Upper lobe of left lung (tissue), 6 donors: Measurements from ENCODE around the gene KRT14. TPM values are rescaled to one million over a fixed set of nuclear protein-coding genes. Genes with fewer than 3 reads are reported as not detected.
"Not testable (repeated sequence)": the region's sequence is repeated elsewhere in the genome, so short reads cannot be mapped to it uniquely, and the experiment has no call there.

ENCODE experiments used
- ATAC-seq, 2 donors: fragments of 200-7000 bp; cut with Tn5 transposase; one replicate each; pipeline ENCODE4 v1.9.1; 2022; ENCODE audit warnings: mild to moderate bottlenecking in 2 of 2, moderate library complexity in 2 of 2; ENCODE audit not compliant: low FRiP score in 2 of 2
- DNase-seq, 2 donors: peaks; one replicate each; pipeline ENCODE4 v3.0.0-alpha.2; 2019 to 2020
- H3K27ac ChIP-seq, 4 donors: fragments of 200-600 bp; sonication (generic); one replicate each; pipeline ENCODE4 v1.5.1; 2016 to 2019
- H3K27me3 ChIP-seq, 4 donors: fragments of 200-600 bp; sonication (generic); one replicate each; pipeline ENCODE4 v1.5.1; 2017 to 2019
- H3K36me3 ChIP-seq, 4 donors: fragments of 200-600 bp; sonication (generic); one replicate each; pipeline ENCODE4 v1.5.1; 2016 to 2019
- H3K4me1 ChIP-seq, 4 donors: fragments of 200-600 bp; sonication (generic); one replicate each; pipeline ENCODE4 v1.5.1; 2018 to 2019
- H3K4me3 ChIP-seq, 4 donors: fragments of 200-600 bp; sonication (generic); one replicate each; pipeline ENCODE4 v1.5.1; 2017 to 2019; ENCODE audit warnings: mild to moderate bottlenecking in 2 of 4, moderate library complexity in 1 of 4
- H3K9me3 ChIP-seq, 4 donors: fragments of 200-600 bp; sonication (generic); one replicate each; pipeline ENCODE4 v1.5.1; 2018 to 2019
- EP300 ChIP-seq, 4 donors: sonication (generic); formaldehyde crosslinking; IDR thresholded peaks; one replicate each; pipeline ENCODE4 v1.5.1; 2017; ENCODE audit warnings: antibody characterized with exemption in 4 of 4, control low read depth in 2 of 4
- POLR2A ChIP-seq, 4 donors: fragments of 450-650 bp; IDR thresholded peaks; one replicate each; pipeline ENCODE4 v1.5.1; 2016 to 2017; ENCODE audit warnings: antibody characterized with exemption in 4 of 4, mild to moderate bottlenecking in 2 of 4
- POLR2AphosphoS5 ChIP-seq, 2 donors: sonication (generic); formaldehyde crosslinking; IDR thresholded peaks; one replicate each; pipeline ENCODE4 v1.5.1; 2017; ENCODE audit warnings: antibody characterized with exemption in 2 of 2
- WGBS, 2 donors: methylation state at CpG; one replicate each; pipeline ENCODE4 v1.1.5; 2017 to 2018; 5-methylcytosine and 5-hydroxymethylcytosine counted together
- total RNA-seq, 6 donors: library from RNA; depleted of rRNA in 4 of 6; stranded (reverse); fragments of >200 nt in 4 of 6; gene quantifications; one replicate each; pipeline versions ENCODE4 v1.1.0 to v1.2.1, GENCODE V29; 2016 to 2021
- TF ChIP-seq, protein P1 (sequence below), 6 experiments: fragments of 450-650 bp in 4 of 6; fragments of 200-600 bp in 2 of 6; sonication (generic) in 2 of 6; IDR thresholded peaks; one replicate each; pipeline ENCODE4 v1.5.1; 2016 to 2019; ENCODE audit warnings: antibody characterized with exemption in 6 of 6
- donor health status: DM: no; HTN: no; CAD: no; lungs with moderate emphysema.
- donor health status: DM: no; HTN: yes; CAD: no; lungs with severe emphysema.

KRT14 gene
- total RNA-seq, 6 donors from 2014 or later, result not detected

DNA sequence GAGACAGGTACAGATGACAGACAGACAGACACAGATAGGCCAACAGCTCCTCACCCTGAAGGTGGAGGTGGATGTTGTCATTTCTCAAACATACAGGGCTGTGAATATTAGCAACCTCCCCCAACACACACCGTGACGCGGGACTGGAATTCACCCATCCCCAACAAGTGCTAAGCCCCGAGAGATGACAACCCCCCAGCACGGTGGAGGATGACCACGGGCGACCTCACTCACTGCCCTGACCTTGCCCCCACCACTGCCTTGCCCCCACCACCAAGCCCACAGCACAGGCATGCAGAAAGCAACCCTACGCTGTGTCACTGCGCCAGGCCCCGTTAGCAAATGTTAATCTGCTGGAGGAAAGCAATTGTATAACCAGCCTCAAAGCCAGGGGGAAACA, 42.6 kb upstream of the KRT14 start:
- WGBS, 2 donors, result 78% methylated on average over 9 to 10 of the region's 10 CpGs
- no peaks in the 10 kb centered on the region for H3K9me3 ChIP-seq
- H3K27me3 ChIP-seq, result no peaks in the 10 kb centered on the region
- peaks cover 0 to 4% (median 2%) of the 10 kb centered on the region in 4 donors for H3K4me1 ChIP-seq
- no peak overlapping the region for H3K27ac ChIP-seq
- no peak overlapping the region for H3K4me3 ChIP-seq
- no peak for ATAC-seq
- no peak for DNase-seq
- TF ChIP-seq POLR2AphosphoS5 (IDR thresholded peaks at IDR 0.05), result no peak
- no peak for TF ChIP-seq EP300 (IDR thresholded peaks at IDR 0.05)
- TF ChIP-seq, protein P1, sequence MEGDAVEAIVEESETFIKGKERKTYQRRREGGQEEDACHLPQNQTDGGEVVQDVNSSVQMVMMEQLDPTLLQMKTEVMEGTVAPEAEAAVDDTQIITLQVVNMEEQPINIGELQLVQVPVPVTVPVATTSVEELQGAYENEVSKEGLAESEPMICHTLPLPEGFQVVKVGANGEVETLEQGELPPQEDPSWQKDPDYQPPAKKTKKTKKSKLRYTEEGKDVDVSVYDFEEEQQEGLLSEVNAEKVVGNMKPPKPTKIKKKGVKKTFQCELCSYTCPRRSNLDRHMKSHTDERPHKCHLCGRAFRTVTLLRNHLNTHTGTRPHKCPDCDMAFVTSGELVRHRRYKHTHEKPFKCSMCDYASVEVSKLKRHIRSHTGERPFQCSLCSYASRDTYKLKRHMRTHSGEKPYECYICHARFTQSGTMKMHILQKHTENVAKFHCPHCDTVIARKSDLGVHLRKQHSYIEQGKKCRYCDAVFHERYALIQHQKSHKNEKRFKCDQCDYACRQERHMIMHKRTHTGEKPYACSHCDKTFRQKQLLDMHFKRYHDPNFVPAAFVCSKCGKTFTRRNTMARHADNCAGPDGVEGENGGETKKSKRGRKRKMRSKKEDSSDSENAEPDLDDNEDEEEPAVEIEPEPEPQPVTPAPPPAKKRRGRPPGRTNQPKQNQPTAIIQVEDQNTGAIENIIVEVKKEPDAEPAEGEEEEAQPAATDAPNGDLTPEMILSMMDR (IDR thresholded peaks at IDR 0.05), result no peak
- no peak for TF ChIP-seq POLR2A (IDR thresholded peaks at IDR 0.05)
- H3K36me3 ChIP-seq, result no peaks in the 10 kb centered on the region

DNA sequence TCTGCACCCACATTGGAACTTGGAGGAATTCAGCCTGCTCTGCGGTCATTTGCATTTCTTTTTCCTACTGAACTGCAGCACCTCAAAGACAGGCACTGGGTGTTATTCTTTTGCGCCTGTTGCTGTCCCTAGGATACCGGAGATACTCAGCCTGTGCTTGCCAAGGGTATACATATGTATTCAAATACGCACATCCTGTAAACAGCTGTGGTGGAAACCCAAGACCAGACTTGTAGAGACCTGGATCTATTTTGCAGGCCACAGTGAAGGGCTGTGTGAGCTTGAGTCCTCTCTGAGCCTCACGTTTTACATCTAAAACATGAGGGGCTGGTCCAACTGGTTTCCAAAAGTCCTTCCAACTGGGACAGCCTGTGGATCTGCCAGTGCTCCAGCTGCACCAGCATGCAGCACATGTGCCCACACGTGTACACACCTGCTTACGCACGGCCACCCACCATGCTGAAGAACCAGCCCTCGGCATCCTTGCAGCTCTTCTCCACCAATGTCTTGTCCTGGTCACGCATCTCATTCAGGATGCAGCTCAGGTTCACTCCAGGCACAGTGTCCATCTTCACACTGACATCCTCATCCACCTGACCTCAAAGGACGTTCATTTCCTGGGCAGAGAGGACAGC, 42.0 kb upstream of the KRT14 start:
- not testable (repeated sequence) for DNase-seq

DNA sequence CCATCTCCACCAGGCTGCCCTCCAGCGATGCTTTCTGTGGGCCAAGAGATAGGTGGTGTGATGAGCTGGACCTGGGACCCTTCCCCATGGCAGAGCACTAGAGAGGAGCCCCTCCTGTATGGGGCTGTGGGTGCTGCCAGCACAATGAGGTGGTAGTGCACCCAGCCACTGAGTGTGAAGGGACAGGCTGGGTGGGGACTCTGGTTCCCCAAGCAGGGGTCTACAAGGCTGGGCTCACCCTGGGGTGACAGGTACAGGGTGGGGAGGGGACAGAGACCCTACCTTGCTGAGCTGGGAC, 41.3 kb upstream of the KRT14 start:
- peak in 1 of 2 donors; percentile 16 for ATAC-seq
- not testable (repeated sequence) for DNase-seq
- 88% methylated on average over 1 of the region's 1 CpG; no CpG with 5 or more reads in 1 of the 2 donors for WGBS, 2 donors

More for the DNA sequence above, 42.0 kb upstream of the KRT14 start:
- H3K36me3 ChIP-seq, H3K4me1 ChIP-seq, H3K9me3 ChIP-seq, H3K27me3 ChIP-seq, ATAC-seq, H3K4me3 ChIP-seq, H3K27ac ChIP-seq: not testable (repeated sequence)
- 78 to 82% methylated on average over 11 of the region's 11 CpGs for WGBS, 2 donors

DNA sequence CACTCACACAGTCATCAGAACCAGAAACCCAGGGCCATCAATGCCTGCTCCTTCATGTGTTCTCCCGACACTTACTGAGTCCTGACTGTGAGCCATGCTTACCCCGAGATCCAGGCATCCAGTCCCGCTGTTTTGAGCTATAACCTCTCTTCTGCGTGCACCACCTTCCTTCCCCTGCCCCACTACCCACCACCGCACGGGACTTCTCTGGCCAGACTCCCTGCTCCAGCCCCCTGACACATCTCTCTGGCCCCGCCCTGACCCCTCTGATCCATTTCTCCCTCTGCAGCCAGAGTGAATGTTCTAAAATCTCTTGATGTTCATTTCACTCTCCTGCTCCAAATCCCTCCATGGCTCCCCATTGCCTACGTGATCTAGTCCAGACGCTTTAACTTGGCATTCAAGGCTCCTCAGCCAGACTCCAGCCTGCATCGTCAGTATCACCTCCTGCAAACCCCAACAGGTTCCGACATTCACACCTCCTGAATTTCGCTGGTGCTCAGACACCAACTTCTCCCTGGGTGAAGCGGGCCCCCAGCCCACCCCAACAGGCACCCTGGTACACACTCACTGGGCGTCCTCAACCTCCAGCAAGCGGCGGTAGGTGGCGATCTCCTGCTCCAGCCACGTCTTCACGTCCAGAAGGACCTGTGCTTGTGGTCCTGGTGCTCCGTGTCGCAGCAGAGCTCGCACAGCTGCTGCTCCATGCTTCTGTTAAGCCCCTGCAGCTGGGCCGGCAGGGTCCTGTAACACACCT, 40.8 kb upstream of the KRT14 start:
- peaks cover 0 to 6% (median 3%) of the 10 kb centered on the region in 4 donors for H3K4me1 ChIP-seq
- H3K27me3 ChIP-seq, result no peaks in the 10 kb centered on the region
- DNase-seq (no peak), ATAC-seq (no peak)
- H3K4me3 ChIP-seq, result no peak overlapping the region
- TF ChIP-seq POLR2AphosphoS5 (IDR thresholded peaks at IDR 0.05) (no peak), EP300 (IDR thresholded peaks at IDR 0.05) (no peak), POLR2A (IDR thresholded peaks at IDR 0.05) (no peak)
- TF ChIP-seq, protein P1 (IDR thresholded peaks at IDR 0.05), result no peak
- no peaks in the 10 kb centered on the region for H3K9me3 ChIP-seq
- no peaks in the 10 kb centered on the region for H3K36me3 ChIP-seq
- no peak overlapping the region for H3K27ac ChIP-seq
- 83 to 88% methylated on average over 18 to 23 of the region's 23 CpGs for WGBS, 2 donors

More for the DNA sequence above, 41.3 kb upstream of the KRT14 start:
- H3K9me3 ChIP-seq, H3K4me3 ChIP-seq, H3K4me1 ChIP-seq, H3K36me3 ChIP-seq, H3K27me3 ChIP-seq, H3K27ac ChIP-seq: not testable (repeated sequence)

DNA sequence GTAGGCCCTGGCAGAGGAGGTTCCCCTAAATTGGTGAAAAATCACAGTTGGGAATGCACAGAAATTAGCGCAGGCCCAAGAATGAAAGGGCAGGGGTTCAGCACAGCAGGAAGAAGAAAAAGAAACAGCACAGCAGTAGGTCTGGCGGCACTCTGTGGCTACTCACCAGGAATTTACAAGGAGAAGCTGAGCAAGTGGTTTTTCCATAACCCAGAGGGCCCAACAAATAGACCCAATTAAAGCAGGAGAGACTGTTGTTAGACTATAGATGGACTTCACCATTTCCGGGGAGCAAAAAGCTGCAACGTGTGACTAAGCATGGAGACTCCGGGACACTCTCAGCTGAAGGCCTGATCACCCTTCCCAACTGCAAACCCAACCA, 40.2 kb upstream of the KRT14 start:
- WGBS, 2 donors, result 67 to 88% methylated on average over 3 to 5 of the region's 5 CpGs
- H3K4me1 ChIP-seq, H3K4me3 ChIP-seq, H3K27me3 ChIP-seq, H3K27ac ChIP-seq, DNase-seq, ATAC-seq, H3K36me3 ChIP-seq, H3K9me3 ChIP-seq: not testable (repeated sequence)

DNA sequence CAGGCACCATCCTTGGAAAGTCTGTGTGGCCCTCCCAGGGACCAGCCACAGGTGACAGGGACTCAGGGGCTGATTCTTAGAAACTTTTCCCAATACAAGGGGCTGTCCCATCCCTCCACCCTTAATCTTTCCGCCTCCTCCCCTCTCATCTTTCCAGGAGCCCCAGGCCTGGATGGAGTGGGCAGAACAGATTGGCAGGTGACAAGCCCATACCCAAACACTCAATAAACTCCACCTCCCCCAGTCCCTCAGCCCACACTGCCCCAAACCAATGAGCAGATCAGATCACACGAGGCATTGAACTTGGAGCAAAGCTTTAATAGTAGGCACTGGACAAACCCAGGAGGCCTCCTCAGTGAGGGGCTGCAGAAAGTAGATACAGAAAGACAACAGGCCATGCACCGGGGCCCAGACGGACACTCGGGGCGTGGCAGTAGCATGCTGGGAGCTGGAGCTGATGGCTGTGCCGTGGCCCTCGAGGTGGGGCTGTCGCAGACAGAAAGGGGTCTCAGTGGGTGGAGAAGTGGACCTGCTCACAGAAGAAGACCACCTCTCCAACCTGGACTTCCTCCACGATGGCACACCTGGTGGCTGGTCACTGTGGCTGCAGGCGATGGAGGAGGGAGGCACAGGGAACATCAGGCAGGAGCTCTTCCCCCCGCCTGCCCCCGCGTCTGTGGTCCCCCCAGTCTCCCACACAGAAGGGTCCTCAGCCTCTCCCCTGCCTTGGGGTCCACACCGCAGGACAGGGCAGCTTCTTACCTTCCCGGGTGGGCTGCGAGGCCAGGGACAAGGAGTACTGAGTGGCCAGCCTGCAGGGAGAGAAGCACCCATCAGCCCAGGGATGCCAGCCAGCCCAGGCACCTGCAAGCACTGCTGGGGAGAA, 39.6 kb upstream of the KRT14 start:
- H3K27me3 ChIP-seq, DNase-seq, H3K36me3 ChIP-seq, H3K9me3 ChIP-seq, ATAC-seq, H3K4me1 ChIP-seq, H3K4me3 ChIP-seq, H3K27ac ChIP-seq: not testable (repeated sequence)
- WGBS, 2 donors, result 78 to 81% methylated on average over 11 to 17 of the region's 17 CpGs
